GM19351 (cell line): ENCODE measurements around the gene IL18BP.

Experiments
- ATAC-seq: cut with Tn5 transposase; IDR thresholded peaks from one replicate; pipeline ENCODE4 v1.9.1; 2021; ENCODE audit warnings: mild to moderate bottlenecking, moderate library complexity; ENCODE audit not compliant: unreplicated experiment

Gene IL18BP

DNA sequence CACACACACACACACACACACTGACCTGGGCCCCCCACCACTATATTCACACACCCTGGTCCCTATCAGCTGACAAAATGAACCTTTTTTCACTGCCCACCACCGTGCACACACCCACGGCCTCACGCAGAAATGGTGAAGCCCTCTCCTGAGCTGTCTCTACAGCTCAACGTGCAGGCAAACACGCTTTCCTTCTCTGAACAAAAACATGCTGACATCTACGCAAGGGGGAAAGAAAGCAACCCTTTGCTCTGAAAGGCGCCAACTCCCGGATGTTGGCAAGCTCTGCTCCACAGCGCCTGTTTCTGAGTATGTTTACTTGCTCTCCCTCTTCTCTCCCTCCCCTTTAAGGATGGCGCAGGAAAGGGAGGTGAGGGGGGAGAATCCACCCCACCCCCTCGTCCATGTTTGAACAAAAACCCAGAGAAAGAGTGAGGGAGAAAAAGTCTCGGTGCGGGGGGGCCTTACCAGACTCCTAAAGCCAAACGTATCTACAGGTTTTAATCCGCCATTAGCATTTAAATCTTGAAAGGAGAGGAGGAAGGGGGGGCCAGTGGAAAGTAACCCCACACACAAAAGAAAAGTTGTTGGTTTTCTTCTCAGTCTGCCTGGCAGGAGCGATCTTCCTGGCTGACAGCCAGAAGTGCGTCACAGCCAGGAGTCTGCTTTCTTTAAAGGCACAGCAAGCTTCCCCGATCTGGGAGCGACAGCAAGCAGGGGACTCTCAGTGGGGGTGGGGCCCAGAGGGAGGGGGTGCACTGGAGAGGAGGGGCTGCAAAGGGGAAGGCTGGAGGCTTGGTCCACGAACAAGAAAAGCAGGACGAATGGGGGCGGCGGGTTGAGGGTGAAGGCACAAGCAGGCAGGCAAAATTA lies 42.0 kb downstream of the IL18BP start:
- no peak for ATAC-seq

DNA sequence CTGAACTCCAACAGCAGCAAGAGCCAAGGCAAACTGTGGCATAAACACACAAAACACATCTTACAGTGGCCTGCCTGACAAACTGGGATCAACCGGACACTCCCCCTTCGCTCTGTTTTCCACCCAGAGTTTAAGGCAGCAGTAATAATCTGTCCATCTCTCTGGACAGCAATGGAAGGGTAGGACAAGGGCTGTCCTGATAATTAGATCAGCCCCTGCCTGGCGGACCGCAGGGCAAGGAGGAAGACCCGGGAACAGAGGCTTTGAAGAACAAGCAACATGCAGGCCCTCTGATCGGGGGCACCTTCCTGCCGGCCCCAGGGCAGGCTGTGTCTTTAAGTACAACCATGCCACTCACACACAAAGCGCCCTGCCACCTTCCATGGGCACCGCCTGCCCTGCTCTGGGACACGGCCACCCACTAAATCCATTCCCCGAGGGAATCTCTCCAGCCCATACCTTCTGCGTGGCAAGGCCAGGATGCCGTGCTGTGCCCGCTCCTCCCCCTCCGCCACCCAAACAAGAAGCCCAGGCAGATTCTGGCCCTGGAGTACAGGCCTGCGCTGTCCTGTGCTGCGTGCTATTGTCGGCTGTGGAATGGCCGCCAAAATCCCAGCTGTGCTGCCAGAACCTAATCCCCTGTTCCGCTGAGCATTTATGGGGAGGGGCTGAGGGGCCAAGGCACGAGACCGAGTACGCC lies 42.8 kb downstream of the IL18BP start:
- ATAC-seq = no peak

DNA sequence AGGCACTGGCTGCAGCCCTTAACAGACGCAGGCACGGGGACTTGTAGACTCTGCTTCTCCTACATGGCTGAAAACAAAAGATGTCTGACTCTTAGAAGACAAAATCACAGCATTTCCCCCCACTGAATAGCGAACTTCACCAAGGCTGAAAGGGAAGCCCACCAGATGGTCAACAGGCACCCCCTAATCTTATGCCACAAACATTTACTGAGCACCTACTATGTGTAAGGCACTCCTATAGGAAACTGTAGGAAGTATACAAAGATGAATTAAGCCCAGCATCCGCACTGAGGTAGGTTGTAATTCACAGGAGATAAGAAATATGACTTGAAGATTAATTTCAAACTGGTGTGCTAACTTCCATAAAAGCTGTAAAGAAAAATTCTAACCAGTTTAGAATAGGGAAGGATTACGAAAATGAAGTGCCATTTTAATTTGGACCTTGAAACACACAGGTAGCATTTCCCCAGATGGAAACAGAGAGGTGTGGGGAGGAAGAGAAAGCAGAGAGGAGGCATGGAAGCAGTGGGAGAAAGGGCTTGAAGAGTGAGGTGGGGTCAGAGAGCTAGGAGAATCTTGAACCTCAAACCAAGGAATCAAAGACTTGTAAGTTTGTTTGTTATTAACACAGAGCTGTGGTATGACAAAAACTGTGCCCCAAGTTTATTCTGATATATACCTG lies 43.5 kb downstream of the IL18BP start:
- ATAC-seq = no peak

DNA sequence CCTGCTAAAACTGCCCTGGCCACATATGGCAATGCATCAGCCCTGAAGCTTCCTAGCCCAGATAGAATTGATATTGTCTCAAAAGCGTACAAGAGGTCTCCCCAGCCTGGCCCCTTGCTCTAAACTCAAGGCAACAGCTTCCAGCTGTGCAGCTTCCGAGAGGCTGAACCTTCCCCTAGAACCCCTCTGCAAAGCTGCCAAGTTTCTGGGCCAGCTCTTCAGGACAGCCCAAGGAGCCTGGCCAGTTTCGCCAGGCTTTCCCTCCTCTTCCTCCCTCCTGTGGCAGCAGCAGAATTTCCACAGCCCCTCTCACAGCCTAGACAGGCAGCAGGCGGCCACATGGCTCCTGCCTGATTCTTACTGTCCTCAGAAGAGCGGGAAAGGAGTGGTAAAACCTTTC lies 47.1 kb downstream of the IL18BP start:
- no peak for ATAC-seq

DNA sequence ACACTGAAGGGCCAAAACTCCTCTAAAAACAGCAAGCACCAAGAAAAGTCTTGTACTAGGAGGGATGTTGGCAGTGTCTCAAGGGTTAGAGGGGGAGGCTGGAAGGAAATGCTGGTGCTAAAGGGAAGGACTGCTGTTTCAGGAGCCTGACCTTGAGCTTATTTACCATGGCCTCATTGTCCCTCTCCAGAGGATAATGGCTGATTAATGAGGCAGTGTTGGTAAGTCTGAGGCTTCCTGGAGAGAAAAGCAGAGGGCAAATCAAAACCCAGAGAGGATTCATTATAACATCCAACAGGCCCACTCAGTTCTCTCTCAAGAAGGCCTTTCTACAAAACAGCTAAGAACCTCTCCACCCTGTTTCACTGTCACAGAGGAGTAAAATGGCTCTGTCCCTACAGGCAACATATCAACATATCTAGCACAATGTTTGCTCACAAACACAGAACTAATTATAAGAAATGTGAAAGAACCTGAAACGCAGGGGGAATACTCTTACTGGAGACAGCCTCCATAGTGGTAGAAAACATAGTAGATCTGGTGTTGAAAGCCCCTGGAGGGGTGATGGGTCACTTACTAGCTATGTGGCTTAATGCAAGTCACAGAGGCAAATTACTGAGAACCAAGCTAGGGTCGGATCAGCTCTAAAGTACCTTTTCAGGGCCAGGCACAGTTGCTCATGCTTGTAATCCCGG lies 50.2 kb downstream of the IL18BP start:
- ATAC-seq = no peak
